CD4-positive, alpha-beta T cell (primary cell): ENCODE results near the gene OR7A5. TPM values are rescaled to one million over a fixed set of nuclear protein-coding genes. Genes with fewer than 3 reads are reported as not detected.
"Not testable (repeated sequence)": the region's sequence is repeated elsewhere in the genome, so short reads cannot be mapped to it uniquely, and the experiment has no call there.

Experiments used
- ATAC-seq: fragments of 200-7000 bp; cut with Tn5 transposase; one replicate; pipeline ENCODE4 v1.10.0; 2022; ENCODE audit warnings: mild to moderate bottlenecking; ENCODE audit not compliant: poor library complexity
- CTCF ChIA-PET: fragments of 350-600 bp; sonication (Branson Sonifier 250); formaldehyde crosslinking; loops from one replicate; lab custom pipeline; 2021; ENCODE audit warnings: antibody characterized with exemption, inconsistent platforms; lab: Charles Lee
- POLR2A ChIA-PET: fragments of 350-600 bp; sonication (Branson Sonifier 250); formaldehyde crosslinking; loops from one replicate; lab custom pipeline; 2021; ENCODE audit warnings: antibody characterized with exemption, inconsistent platforms; lab: Charles Lee
- DNase-seq, 14 experiments: peaks; one replicate each; pipeline ENCODE4 v3.0.0-alpha.2; 2013 to 2020; ENCODE audit warnings: mixed read lengths in 2 of 14
- H3K27ac ChIP-seq, 2 donors: one replicate each; pipeline versions ENCODE4 v1.5.1 to v1.7.0; 2013; ENCODE audit warnings: low read length in 2 of 2, low read depth in 1 of 2, mild to moderate bottlenecking in 1 of 2
- H3K27me3 ChIP-seq, 2 experiments: 1 replicate in 1 of 2; 2 replicates in 1 of 2; pipeline versions ENCODE4 v1.6.1 to v1.7.0; 2013; ENCODE audit warnings: low read length in 2 of 2, control low read depth in 1 of 2, mild to moderate bottlenecking in 1 of 2, moderate library complexity in 1 of 2; ENCODE audit not compliant: insufficient read depth in 2 of 2, control insufficient read depth in 1 of 2
- H3K36me3 ChIP-seq: one replicate; pipeline ENCODE4 v1.6.1; 2013; ENCODE audit warnings: low read length, control low read depth; ENCODE audit not compliant: insufficient read depth
- H3K4me1 ChIP-seq: one replicate; pipeline ENCODE4 v1.6.1; 2013; ENCODE audit warnings: low read length, control low read depth; ENCODE audit not compliant: insufficient read depth
- H3K4me3 ChIP-seq: one replicate; pipeline ENCODE4 v1.5.1; 2013; ENCODE audit warnings: mild to moderate bottlenecking, low read length, moderate library complexity
- H3K9me3 ChIP-seq, 2 experiments: 1 replicate in 1 of 2; 2 replicates in 1 of 2; pipeline versions ENCODE4 v1.6.1 to v1.7.0; 2013; ENCODE audit warnings: low read length in 2 of 2, mild to moderate bottlenecking in 2 of 2, control low read depth in 1 of 2, moderate library complexity in 1 of 2; ENCODE audit not compliant: control insufficient read depth in 1 of 2, insufficient read depth in 1 of 2
- H3K27ac Mint-ChIP-seq: one replicate; pipeline ENCODE4 v1.8.0; 2020; ENCODE audit warnings: mixed read lengths
- H3K27me3 Mint-ChIP-seq: one replicate; pipeline ENCODE4 v1.8.0; 2021; ENCODE audit warnings: mixed read lengths
- H3K36me3 Mint-ChIP-seq: one replicate; pipeline ENCODE4 v1.8.0; 2021; ENCODE audit warnings: low read depth, mixed read lengths
- H3K4me1 Mint-ChIP-seq: one replicate; pipeline ENCODE4 v1.8.0; 2021; ENCODE audit warnings: low read depth, mixed read lengths
- H3K4me3 Mint-ChIP-seq: one replicate; pipeline ENCODE4 v1.8.0; 2020; ENCODE audit warnings: mild to moderate bottlenecking, mixed read lengths
- H3K9me3 Mint-ChIP-seq: one replicate; pipeline ENCODE4 v1.8.0; 2020; ENCODE audit warnings: mixed read lengths
- intact Hi-C, 2 experiments: fragments of 100-400 bp; cut with DNase I in 1 of 2; cut with micrococcal nuclease in 1 of 2; formaldehyde crosslinking; loops; one replicate each; pipeline versions ENCODE4 v1.15.1 to v1.9.0; 2023 to 2025; cut with DNase I, micrococcal nuclease
- total RNA-seq, 174 experiments: library from RNA in 2 of 174; stranded (reverse) in 2 of 174; gene quantifications; one replicate each; pipeline ENCODE4 v1.2.3 and lab custom pipeline; 2021 to 2026
- TF ChIP-seq, protein P1 (sequence below): fragments of 200-600 bp; IDR thresholded peaks from one replicate; pipeline ENCODE4 v1.8.0; 2022; ENCODE audit warnings: antibody characterized with exemption, mild to moderate bottlenecking

OR7A5 gene
- total RNA-seq, 2 experiments from 2014 or later = not detected

DNA sequence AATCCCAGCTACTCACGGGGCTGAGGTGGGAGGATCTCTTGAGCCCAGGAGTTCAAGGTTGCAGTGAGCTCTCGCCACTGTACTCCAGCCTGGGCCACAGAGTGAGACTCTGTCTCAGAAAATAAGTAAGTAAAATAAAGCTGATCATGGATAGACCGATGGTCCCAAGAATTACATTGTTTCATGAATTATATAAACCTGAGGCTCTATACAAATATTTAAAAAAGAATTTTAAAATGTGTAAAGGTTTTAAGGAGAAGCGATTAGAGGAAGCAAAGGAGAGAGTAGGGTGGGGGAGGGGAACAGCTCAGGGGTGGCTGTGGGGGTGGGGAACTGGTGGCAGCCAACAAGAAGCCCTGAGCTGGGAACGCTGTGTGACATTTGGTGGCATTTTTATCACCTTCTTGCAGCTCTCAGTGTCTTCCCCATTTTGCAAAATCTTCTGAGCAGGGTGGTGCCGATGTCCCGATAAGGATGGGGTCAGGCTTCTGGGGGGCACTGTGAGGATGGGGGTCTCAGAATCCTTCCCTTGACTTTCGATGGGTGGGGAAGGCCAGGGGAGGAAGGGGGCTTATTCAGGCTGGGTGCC, 51.5 kb downstream of the OR7A5 start:
- POLR2A ChIA-PET, H3K27ac ChIP-seq, H3K4me3 ChIP-seq, H3K9me3 ChIP-seq, H3K9me3 Mint-ChIP-seq, H3K4me3 Mint-ChIP-seq, H3K36me3 ChIP-seq, intact Hi-C loops, H3K27ac Mint-ChIP-seq, H3K36me3 Mint-ChIP-seq, DNase-seq, CTCF ChIA-PET, ATAC-seq: not testable (repeated sequence)
- Histone ChIP-seq H3K4me1 (peaks cover 26% of the 10 kb centered on the region), H3K27me3 (peaks cover 4 to 12% of the 10 kb centered on the region in 2 experiments)
- peaks cover 41% of the 10 kb centered on the region for H3K27me3 Mint-ChIP-seq
- H3K4me1 Mint-ChIP-seq = peaks cover 15% of the 10 kb centered on the region

GRCh38 chr19:14782626-14783409, 52.2 kb downstream of the OR7A5 start:
- peaks cover 15% of the 10 kb centered on the region for H3K4me1 Mint-ChIP-seq
- no peak overlapping the region for H3K27ac Mint-ChIP-seq
- POLR2A ChIA-PET = no interaction called here
- Histone ChIP-seq H3K9me3 (peaks cover 0 to 3% of the 10 kb centered on the region in 2 experiments), H3K4me1 (peaks cover 26% of the 10 kb centered on the region), H3K4me3 (no peak overlapping the region), H3K36me3 (no peaks in the 10 kb centered on the region), H3K27me3 (peaks cover 7 to 14% of the 10 kb centered on the region in 2 experiments), H3K27ac (no peak overlapping the region)
- H3K27me3 Mint-ChIP-seq = peaks cover 44% of the 10 kb centered on the region
- no peaks in the 10 kb centered on the region for H3K9me3 Mint-ChIP-seq
- ATAC-seq (no peak), DNase-seq (no peak)
- TF ChIP-seq, protein P1, sequence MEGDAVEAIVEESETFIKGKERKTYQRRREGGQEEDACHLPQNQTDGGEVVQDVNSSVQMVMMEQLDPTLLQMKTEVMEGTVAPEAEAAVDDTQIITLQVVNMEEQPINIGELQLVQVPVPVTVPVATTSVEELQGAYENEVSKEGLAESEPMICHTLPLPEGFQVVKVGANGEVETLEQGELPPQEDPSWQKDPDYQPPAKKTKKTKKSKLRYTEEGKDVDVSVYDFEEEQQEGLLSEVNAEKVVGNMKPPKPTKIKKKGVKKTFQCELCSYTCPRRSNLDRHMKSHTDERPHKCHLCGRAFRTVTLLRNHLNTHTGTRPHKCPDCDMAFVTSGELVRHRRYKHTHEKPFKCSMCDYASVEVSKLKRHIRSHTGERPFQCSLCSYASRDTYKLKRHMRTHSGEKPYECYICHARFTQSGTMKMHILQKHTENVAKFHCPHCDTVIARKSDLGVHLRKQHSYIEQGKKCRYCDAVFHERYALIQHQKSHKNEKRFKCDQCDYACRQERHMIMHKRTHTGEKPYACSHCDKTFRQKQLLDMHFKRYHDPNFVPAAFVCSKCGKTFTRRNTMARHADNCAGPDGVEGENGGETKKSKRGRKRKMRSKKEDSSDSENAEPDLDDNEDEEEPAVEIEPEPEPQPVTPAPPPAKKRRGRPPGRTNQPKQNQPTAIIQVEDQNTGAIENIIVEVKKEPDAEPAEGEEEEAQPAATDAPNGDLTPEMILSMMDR = no peak
- no peak overlapping the region for H3K4me3 Mint-ChIP-seq
- CTCF ChIA-PET = no interaction called here
- intact Hi-C loops = no loop called here
- H3K36me3 Mint-ChIP-seq = no peaks in the 10 kb centered on the region

DNA sequence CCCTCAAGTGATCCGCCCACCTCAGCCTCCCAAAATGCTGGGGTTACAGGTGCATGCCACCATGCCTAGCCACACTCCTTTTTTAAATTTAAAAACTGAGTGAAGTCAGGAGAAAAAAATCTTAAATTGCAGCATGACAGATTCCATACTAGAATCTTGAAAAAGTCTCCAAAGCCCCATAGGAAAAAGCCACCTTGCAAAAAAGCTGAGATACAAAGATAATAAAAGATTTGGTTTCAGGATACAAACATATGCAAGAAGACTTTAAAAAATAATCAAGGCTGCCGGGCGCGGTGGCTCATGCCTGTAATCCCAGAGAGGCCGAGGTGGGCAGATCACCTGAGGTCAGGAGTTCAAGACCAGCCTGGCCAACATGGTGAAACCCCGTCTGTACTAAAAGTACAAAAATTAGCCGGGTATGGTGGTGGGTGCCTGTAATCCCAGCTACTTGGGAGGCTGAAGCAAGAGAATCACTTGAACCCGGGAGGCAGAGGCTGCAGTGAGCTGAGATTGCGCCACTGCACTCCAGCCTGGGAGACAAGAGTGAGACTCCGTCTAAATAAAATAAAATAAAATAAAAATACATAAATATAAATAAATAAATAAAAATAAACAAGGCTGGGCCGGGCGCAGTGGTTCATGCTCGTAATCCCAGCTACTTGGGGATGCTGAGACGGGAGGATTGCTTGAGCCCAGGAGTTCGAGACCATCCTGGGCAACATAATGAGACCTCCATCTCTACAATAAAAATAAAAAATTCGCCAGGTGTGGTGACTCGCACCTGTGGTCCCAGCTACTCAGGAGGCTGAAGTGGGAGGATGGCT, 53.1 kb downstream of the OR7A5 start:
- H3K36me3 Mint-ChIP-seq, H3K27ac Mint-ChIP-seq, H3K27ac ChIP-seq, H3K9me3 ChIP-seq, H3K36me3 ChIP-seq, H3K4me3 ChIP-seq, intact Hi-C loops, DNase-seq, CTCF ChIA-PET, POLR2A ChIA-PET, ATAC-seq, H3K4me3 Mint-ChIP-seq, H3K9me3 Mint-ChIP-seq: not testable (repeated sequence)
- Mint-ChIP-seq H3K4me1 (peaks cover 15% of the 10 kb centered on the region), H3K27me3 (peaks cover 50% of the 10 kb centered on the region)
- peaks cover 10 to 16% of the 10 kb centered on the region in 2 experiments for H3K27me3 ChIP-seq
- peaks cover 21% of the 10 kb centered on the region for H3K4me1 ChIP-seq

DNA sequence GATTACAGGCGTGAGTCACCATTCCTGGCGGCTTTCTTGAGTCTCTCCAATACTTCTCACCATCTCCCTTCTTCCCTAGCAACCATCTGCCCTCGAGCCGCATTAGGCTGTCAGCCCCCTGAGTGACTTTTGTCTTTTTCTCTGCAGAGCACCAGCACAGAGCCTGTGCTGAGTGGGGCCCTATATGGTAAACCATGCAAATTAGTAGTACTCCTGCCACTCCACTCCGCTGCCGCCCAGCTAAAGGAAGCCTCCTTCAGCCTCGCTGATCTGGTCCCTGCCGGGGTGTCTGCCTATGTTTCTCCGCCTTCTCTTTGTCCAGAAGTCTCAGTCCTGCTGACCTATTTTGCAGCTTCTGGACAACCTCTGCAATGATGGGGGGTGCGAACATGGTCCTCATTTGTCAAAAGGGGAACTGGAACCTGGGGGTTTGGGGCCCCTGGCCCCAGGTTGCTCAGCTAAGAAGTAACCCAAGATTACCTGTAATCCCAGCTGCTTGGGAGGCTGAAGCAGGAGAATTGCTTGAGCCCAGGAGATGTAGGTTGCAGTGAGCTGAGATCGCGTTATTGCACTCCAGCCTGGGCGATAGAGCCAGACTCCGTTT, 54.3 kb downstream of the OR7A5 start:
- CTCF ChIA-PET, H3K27ac Mint-ChIP-seq, POLR2A ChIA-PET: not testable (repeated sequence)

More for the DNA sequence above, 54.3 kb downstream of the OR7A5 start:
- ATAC-seq, H3K9me3 ChIP-seq, H3K36me3 Mint-ChIP-seq, H3K27ac ChIP-seq, H3K9me3 Mint-ChIP-seq, intact Hi-C loops, H3K4me3 ChIP-seq, DNase-seq, H3K4me3 Mint-ChIP-seq, H3K36me3 ChIP-seq: not testable (repeated sequence)
- peaks cover 22 to 28% of the 10 kb centered on the region in 2 experiments for H3K27me3 ChIP-seq
- Mint-ChIP-seq H3K27me3 (peaks cover 53% of the 10 kb centered on the region), H3K4me1 (peaks cover 17% of the 10 kb centered on the region)
- H3K4me1 ChIP-seq = peaks cover 19% of the 10 kb centered on the region
